DLD1 (cell line): Measurements from ENCODE around the gene MAP1S.
"Not testable (repeated sequence)": the region's sequence is repeated elsewhere in the genome, so short reads cannot be mapped to it uniquely, and the experiment has no call there.

Experiments used
- in situ Hi-C: cut with HindIII; loops from 2 replicates; pipeline ENCODE4 v1.10.0; 2017; ENCODE audit warnings: low sequenced_read_pairs

The MAP1S gene

DNA sequence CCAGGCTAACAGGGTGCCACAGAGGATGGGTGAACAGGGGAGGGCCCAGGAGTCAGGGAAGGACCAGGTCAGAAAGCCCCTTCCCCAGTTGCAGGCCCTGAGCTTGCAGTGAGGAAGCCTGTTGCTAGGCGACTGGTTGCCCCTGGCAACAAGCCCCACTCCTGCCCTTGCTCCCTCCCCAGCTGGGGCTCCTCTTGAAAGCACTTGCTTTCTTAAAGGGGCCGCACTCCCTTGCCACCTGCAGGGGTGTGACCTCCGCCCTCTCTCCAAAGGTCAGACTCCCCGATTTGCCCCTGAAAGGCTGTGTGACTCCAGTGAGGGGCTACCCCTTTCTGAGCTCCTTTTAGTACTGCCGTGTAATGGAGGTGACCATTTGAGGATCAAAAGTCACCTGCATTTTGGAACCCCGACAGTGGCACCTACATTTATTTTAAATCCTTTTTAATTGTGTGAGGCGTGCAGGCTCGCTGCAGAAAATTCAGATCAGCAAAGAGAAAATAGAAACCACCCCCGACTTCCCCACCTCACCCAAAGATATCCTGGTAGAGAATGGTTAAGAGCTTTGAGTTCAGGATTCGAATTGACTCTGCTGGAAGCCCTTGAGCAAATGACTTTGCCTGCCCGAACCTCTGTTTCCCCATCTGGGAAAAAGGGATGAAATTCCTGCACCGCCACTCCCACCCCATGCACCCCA is 36.8 kb downstream of the MAP1S start:
- in situ Hi-C loops = no loop called here

- in situ Hi-C loops = no loop called here
Observed at GRCh38 chr19:17757125-17757524, 37.8 kb downstream of the MAP1S start.

DNA sequence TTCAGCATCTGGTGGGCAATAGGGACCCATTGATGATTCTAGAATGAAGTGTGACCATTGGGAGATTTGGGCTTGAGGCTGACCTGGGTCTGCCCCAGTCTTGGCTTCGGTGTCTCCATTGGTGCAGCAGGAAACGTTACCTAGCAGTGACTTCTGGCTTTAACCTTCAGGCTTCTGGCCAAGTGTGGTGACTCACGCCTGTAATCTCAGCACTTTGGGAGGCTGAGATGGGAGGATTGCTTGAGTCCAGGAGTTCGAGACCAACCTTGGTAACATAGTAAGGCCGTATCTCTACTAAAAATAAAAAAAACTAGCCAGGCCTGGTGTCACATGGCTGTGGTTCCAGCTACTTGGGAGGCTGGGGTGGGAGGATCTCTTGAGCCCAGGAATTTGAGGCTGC is 39.2 kb downstream of the MAP1S start:
- in situ Hi-C loops = no loop called here

DNA sequence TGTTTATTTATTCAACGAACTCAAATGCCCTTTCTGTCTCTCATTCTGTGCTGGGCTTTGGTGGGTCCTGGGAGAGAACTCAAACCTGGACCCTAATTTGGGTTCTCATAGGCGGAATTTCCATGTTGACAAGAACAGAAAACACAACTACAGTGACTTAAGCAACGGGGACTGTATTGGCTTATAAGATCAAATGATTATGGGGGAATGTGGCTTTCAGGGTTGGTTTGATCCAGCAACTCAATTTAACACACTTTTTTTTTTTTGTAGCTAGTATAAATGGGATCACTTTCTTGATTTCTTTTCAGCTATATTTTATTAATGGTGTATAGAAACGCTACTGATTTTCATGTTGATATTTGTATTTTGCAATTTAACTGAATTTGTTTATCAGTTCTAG is 41.9 kb downstream of the MAP1S start:
- in situ Hi-C loops = no loop called here

GRCh38 chr19:17762505-17763229 is 43.4 kb downstream of the MAP1S start:
- in situ Hi-C loops = no loop called here

- in situ Hi-C loops = no loop called here
Observed at GRCh38 chr19:17764348-17764747, 45.1 kb downstream of the MAP1S start.

DNA sequence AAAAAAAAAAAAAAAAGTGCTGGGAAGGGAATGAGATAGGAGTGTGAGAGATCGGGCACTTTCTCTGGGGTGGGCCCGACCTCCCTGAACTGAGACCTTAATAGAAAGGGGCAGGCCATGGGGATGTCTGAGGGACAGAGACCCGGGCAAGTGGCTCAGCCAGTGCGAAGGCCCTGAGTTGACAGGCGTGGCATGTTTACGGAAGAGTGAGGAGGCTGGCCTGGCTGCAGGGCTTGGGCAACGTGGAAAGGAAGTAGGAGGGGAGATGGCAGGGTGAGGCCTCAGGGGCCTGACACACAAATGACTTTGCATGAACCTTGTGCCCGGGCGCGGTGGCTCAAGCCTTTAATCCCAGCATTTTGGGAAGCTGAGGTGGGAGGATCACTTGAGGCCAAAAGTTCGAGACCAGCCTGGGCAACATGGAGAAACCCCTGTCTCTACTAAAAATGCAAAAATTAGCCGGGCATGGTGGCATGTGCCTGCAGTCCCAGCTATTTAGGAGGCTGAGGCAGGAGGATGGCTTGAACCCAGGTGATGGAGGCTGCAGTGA is 45.9 kb downstream of the MAP1S start:
- in situ Hi-C loops = no loop called here

GRCh38 chr19:17766543-17767131 is 47.4 kb downstream of the MAP1S start:
- in situ Hi-C loops = no loop called here

DNA sequence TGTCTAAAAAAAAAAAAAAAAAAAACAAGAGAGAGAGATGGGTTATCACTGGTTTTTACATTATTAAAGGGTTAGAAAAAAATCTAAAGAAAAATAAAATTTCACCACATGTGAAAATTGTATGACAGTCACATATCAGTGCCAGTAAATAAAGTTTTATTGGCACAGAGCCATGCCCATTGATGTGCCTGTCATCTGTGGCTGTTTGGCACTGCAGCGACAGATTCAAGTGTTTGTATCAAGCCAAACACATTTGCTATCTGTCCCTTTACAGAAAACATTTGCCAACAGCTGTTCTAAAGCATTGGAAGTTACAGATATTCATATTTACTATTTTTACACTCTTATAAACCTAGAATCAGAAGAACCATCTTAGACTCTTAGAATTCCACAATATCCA is 48.3 kb downstream of the MAP1S start:
- in situ Hi-C loops = no loop called here

- in situ Hi-C loops = no loop called here
Observed at GRCh38 chr19:17770613-17771012, 51.3 kb downstream of the MAP1S start.

DNA sequence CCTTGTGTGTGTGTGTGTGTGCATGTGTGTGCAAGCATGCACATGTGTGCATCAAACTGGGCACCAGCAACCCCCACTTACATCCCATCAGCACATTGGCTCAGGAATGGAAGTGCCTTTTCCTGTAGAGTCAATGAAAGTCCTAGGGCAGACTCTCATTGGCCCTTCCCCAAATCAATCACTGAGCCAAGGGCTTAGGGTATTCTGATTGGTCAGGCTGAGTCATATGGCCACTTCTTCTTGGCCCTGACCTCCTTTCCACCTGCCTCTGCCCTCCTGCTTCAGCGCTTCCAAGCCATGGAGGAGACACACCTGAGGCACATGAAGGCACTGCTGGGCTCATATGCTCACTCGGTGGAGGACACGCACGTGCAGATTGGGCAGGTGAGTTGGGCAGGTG is 52.9 kb downstream of the MAP1S start:
- in situ Hi-C loops = no loop called here

GRCh38 chr19:17775245-17775927 is 56.1 kb downstream of the MAP1S start:
- in situ Hi-C loops = no loop called here

- in situ Hi-C loops = no loop called here
Observed at GRCh38 chr19:17775991-17776803, 56.9 kb downstream of the MAP1S start.

- in situ Hi-C loops = not testable (repeated sequence)
Observed at GRCh38 chr19:17777840-17778239, 58.6 kb downstream of the MAP1S start.

DNA sequence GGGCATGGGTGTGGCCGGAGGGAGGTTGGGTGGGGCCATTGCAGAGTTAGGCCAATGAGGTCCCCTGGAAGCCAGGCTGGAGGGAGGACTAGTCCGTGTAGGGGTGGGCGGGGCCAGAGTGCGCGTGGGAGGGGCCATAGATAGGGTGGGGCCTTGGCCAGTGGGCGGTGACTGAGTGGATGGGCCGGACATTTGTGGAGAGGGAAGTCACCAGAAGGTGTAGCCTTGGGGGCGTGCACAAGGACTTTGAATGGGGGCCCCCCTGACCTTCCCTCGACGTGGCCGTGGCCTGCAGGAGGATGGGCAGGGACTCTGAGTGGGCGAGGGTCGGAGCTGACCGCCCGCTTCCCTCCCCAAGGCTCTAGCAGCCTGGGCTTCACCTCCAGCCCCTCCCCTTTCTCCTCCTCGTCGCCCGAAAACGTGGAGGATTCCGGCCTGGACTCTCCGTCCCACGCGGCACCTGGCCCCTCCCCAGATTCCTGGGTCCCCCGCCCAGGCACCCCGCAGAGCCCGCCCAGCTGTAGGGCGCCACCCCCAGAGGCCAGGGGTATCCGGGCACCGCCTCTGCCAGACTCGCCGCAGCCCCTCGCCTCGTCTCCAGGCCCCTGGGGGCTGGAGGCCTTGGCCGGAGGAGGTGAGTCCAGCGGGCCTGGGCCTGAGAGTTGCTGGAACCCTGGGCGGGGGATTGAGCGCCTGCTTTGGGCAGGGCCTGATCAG is 59.1 kb downstream of the MAP1S start:
- in situ Hi-C loops = no loop called here

GRCh38 chr19:17778968-17779929 is 60.0 kb downstream of the MAP1S start:
- in situ Hi-C loops = no loop called here

DNA sequence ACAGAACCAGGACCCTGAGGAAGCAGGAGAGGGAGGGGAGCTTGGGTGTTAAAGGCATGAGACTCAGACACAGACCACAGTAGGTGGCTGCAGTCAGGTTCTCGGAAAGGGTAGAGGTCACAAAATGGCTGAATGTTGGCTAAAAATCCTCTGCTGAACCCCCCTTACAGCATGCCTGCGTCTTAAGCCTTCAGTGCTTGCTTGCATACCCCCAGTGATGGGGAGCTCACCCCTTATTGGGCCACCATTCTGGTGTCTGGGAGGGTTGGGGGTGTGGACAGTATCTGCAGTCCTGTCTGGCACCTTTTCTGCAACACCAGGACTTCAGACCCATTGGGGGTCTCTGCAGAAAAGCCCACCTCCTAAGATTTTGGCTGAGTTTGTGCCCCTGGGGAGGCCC is 61.5 kb downstream of the MAP1S start:
- in situ Hi-C loops = no loop called here

GRCh38 chr19:17783721-17784120 is 64.4 kb downstream of the MAP1S start:
- in situ Hi-C loops = not testable (repeated sequence)
